H1 (cell line): Measurements from ENCODE around the gene MAGI2. TPM values are rescaled to one million over a fixed set of nuclear protein-coding genes. Genes with fewer than 3 reads are reported as not detected.

ENCODE experiments used
- ATF2 ChIP-seq: IDR thresholded peaks from 2 replicates; pipeline ENCODE4 v1.6.1; 2012; ENCODE audit warnings: low read length, inconsistent platforms
- EP300 ChIP-seq, 2 experiments: IDR thresholded peaks; 1 replicate in 1 of 2; 2 replicates in 1 of 2; pipeline ENCODE4 v1.6.1; 2011 to 2012; ENCODE audit warnings: low read depth in 2 of 2, low read length in 2 of 2, mild to moderate bottlenecking in 2 of 2, borderline replicate concordance in 1 of 2, inconsistent platforms in 1 of 2, moderate library complexity in 1 of 2
- HDAC6 ChIP-seq: IDR thresholded peaks from one replicate; pipeline ENCODE4 v1.7.1; 2012; ENCODE audit warnings: low read depth, mild to moderate bottlenecking, inconsistent platforms, low read length, moderate library complexity
- RXRA ChIP-seq: IDR thresholded peaks from 2 replicates; pipeline ENCODE4 v1.6.1; 2011; ENCODE audit warnings: low read depth, mild to moderate bottlenecking, low read length, moderate library complexity; ENCODE audit not compliant: insufficient read depth
- polyA plus RNA-seq, 7 experiments: library from polyadenylated mRNA; depleted of rRNA in 3 of 7; stranded (reverse) in 5 of 7; unstranded in 2 of 7; fragments of >200 nt in 5 of 7; fragments of 200-250 nt in 2 of 7; gene quantifications; 1 replicate in 5 of 7; 2 replicates in 1 of 7; 4 replicates in 1 of 7; pipeline versions ENCODE4 v1.2.1 to v1.2.3, GENCODE V29; 2011 to 2013; ENCODE audit warnings: missing spikeins in 2 of 7, mixed read lengths in 2 of 7
- total RNA-seq: library from RNA; stranded (reverse); fragmentation: NEBNext Ultra II Directional; extraction: Animal tissue kit (Norgen Biotek cat#: 25700); gene quantifications from 2 replicates; pipeline ENCODE4 v1.2.1, GENCODE V29; 2021

Gene MAGI2
- total and polyA plus RNA-seq, 2 of the 8 experiments (the other 6 are each of a cell fraction or from before 2014, with no cell fraction given): 6.0 to 27.3 TPM

GRCh38 chr7:79471283-79471682 is 17.8 kb upstream of the MAGI2 start (continued):
- TF ChIP-seq ATF2 (no peak), EP300 (IDR thresholded peaks at IDR 0.05; ENCODE audit: borderline replicate concordance in 1 of 2, low read depth in 2 of 2, low read length in 2 of 2) (no peak), RXRA (no peak), HDAC6 (no peak)
